Measurements from ENCODE around the gene EGFR. TPM values are rescaled to one million over a fixed set of nuclear protein-coding genes. Genes with fewer than 3 reads are reported as not detected.

Gene EGFR
- polyA plus RNA-seq, 1 donor from 2014 or later = 0.22 TPM

DNA sequence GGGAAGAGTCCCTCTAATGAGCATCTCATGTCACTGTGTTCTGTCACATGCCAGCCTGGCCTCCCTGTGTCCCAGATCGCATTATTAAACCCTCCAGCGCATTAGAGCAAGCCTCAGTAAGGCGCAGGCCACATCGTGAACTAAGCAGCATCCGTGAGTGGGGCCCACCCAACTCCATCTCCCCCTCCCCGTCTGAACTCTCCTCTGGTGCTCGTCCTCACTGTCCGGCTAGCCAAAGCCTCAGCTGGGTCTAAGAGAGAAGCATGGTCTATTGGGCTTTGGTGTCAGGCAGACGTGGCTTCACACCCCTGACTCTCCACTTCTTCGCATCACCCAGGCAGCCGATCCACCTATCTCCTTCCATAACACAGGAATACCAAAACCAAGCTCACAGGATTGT, 181.6 kb downstream of the EGFR start:
- Histone ChIP-seq H3K9ac (ENCODE audit: low read length) (no peak overlapping the region), H4K20me1 (ENCODE audit: insufficient read depth) (no peaks in the 10 kb centered on the region), H3K36me3 (ENCODE audit: insufficient read depth, low read length) (no peaks in the 10 kb centered on the region), H3K79me2 (replicated peaks; ENCODE audit: insufficient read depth, low read length) (no peaks in the 10 kb centered on the region), H3K9me3 (ENCODE audit: low read length) (no peaks in the 10 kb centered on the region), H3K27me3 (ENCODE audit: insufficient read depth, low read depth, low read length) (no peaks in the 10 kb centered on the region), H3F3A (ENCODE audit: insufficient read depth, low read length, poor library complexity, severe bottlenecking) (no peaks in the 10 kb centered on the region), H3K27ac (ENCODE audit: low read length) (no peak overlapping the region), H3K4me3 (ENCODE audit: low read length) (no peak overlapping the region), H3K4me2 (ENCODE audit: low read length) (no peak overlapping the region), H2AFZ (ENCODE audit: low read depth, low read length) (no peak overlapping the region), H3K9me2 (ENCODE audit: insufficient read depth, low read length) (no peaks in the 10 kb centered on the region)
- TF ChIP-seq EZH2 (IDR thresholded peaks at IDR 0.05; ENCODE audit: borderline replicate concordance, insufficient read depth, low read length, poor library complexity, severe bottlenecking) (no peak), MXI1 (conservative IDR thresholded peaks at IDR 0.05; ENCODE audit: poor library complexity, severe bottlenecking) (no peak), RAD21 (conservative IDR thresholded peaks at IDR 0.05) (no peak), EP300 (conservative IDR thresholded peaks at IDR 0.05; ENCODE audit: poor library complexity, severe bottlenecking) (no peak), TAF1 (IDR thresholded peaks at IDR 0.05; ENCODE audit: low read depth) (no peak), SMC3 (conservative IDR thresholded peaks at IDR 0.05; ENCODE audit: poor library complexity) (no peak), POLR2AphosphoS5 (IDR thresholded peaks at IDR 0.05) (no peak)
- TF ChIP-seq, protein P1, sequence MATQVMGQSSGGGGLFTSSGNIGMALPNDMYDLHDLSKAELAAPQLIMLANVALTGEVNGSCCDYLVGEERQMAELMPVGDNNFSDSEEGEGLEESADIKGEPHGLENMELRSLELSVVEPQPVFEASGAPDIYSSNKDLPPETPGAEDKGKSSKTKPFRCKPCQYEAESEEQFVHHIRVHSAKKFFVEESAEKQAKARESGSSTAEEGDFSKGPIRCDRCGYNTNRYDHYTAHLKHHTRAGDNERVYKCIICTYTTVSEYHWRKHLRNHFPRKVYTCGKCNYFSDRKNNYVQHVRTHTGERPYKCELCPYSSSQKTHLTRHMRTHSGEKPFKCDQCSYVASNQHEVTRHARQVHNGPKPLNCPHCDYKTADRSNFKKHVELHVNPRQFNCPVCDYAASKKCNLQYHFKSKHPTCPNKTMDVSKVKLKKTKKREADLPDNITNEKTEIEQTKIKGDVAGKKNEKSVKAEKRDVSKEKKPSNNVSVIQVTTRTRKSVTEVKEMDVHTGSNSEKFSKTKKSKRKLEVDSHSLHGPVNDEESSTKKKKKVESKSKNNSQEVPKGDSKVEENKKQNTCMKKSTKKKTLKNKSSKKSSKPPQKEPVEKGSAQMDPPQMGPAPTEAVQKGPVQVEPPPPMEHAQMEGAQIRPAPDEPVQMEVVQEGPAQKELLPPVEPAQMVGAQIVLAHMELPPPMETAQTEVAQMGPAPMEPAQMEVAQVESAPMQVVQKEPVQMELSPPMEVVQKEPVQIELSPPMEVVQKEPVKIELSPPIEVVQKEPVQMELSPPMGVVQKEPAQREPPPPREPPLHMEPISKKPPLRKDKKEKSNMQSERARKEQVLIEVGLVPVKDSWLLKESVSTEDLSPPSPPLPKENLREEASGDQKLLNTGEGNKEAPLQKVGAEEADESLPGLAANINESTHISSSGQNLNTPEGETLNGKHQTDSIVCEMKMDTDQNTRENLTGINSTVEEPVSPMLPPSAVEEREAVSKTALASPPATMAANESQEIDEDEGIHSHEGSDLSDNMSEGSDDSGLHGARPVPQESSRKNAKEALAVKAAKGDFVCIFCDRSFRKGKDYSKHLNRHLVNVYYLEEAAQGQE (IDR thresholded peaks at IDR 0.05; ENCODE audit: borderline replicate concordance) = no peak
- TF ChIP-seq, protein P2, sequence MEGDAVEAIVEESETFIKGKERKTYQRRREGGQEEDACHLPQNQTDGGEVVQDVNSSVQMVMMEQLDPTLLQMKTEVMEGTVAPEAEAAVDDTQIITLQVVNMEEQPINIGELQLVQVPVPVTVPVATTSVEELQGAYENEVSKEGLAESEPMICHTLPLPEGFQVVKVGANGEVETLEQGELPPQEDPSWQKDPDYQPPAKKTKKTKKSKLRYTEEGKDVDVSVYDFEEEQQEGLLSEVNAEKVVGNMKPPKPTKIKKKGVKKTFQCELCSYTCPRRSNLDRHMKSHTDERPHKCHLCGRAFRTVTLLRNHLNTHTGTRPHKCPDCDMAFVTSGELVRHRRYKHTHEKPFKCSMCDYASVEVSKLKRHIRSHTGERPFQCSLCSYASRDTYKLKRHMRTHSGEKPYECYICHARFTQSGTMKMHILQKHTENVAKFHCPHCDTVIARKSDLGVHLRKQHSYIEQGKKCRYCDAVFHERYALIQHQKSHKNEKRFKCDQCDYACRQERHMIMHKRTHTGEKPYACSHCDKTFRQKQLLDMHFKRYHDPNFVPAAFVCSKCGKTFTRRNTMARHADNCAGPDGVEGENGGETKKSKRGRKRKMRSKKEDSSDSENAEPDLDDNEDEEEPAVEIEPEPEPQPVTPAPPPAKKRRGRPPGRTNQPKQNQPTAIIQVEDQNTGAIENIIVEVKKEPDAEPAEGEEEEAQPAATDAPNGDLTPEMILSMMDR (IDR thresholded peaks at IDR 0.05; ENCODE audit: poor library complexity, severe bottlenecking) = no peak

DNA sequence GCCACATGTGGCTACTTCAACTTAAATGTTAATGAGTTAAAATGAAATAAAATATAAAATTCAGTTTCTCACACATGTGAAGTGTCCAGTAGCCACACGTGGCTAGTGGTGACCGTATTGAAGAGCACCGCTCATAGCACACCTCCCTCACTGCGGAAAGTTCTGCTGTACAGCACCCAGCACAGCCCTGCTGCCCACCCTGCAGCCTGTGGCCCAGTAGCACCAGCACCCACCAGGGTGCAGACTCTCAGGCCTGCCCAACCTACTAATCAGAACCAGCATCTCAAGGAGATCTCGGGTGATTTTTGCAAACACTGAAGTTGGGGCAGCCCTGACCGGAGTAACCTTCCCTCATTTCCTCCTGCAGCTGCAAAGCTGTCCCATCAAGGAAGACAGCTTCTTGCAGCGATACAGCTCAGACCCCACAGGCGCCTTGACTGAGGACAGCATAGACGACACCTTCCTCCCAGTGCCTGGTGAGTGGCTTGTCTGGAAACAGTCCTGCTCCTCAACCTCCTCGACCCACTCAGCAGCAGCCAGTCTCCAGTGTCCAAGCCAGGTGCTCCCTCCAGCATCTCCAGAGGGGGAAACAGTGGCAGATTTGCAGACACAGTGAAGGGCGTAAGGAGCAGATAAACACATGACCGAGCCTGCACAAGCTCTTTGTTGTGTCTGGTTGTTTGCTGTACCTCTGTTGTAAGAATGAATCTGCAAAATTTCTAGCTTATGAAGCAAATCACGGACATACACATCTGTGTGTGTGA, 183.5 kb downstream of the EGFR start:
- Histone ChIP-seq H3K27ac (ENCODE audit: low read length) (no peak overlapping the region), H4K20me1 (ENCODE audit: insufficient read depth) (no peaks in the 10 kb centered on the region), H3K9me3 (ENCODE audit: low read length) (no peaks in the 10 kb centered on the region), H3K4me3 (ENCODE audit: low read length) (no peak overlapping the region), H3F3A (ENCODE audit: insufficient read depth, low read length, poor library complexity, severe bottlenecking) (no peaks in the 10 kb centered on the region), H2AFZ (ENCODE audit: low read depth, low read length) (no peak overlapping the region), H3K36me3 (ENCODE audit: insufficient read depth, low read length) (no peaks in the 10 kb centered on the region), H3K4me2 (ENCODE audit: low read length) (no peak overlapping the region), H3K27me3 (ENCODE audit: insufficient read depth, low read depth, low read length) (no peaks in the 10 kb centered on the region), H3K9ac (ENCODE audit: low read length) (no peak overlapping the region), H3K9me2 (ENCODE audit: insufficient read depth, low read length) (no peaks in the 10 kb centered on the region), H3K79me2 (replicated peaks; ENCODE audit: insufficient read depth, low read length) (no peaks in the 10 kb centered on the region)
- TF ChIP-seq SMC3 (conservative IDR thresholded peaks at IDR 0.05; ENCODE audit: poor library complexity) (no peak), TAF1 (IDR thresholded peaks at IDR 0.05; ENCODE audit: low read depth) (no peak), POLR2AphosphoS5 (IDR thresholded peaks at IDR 0.05) (no peak), RAD21 (conservative IDR thresholded peaks at IDR 0.05) (no peak), MXI1 (conservative IDR thresholded peaks at IDR 0.05; ENCODE audit: poor library complexity, severe bottlenecking) (no peak), EP300 (conservative IDR thresholded peaks at IDR 0.05; ENCODE audit: poor library complexity, severe bottlenecking) (no peak), EZH2 (IDR thresholded peaks at IDR 0.05; ENCODE audit: borderline replicate concordance, insufficient read depth, low read length, poor library complexity, severe bottlenecking) (no peak)
- TF ChIP-seq, protein P1 (IDR thresholded peaks at IDR 0.05; ENCODE audit: borderline replicate concordance) = no peak
- TF ChIP-seq, protein P2 (IDR thresholded peaks at IDR 0.05; ENCODE audit: poor library complexity, severe bottlenecking) = no peak

Measured in neural cell (in vitro differentiated cells).